HG03354 (cell line): ENCODE results near the gene ARHGAP1.

Experiments used
- ATAC-seq: cut with Tn5 transposase; IDR thresholded peaks from one replicate; pipeline ENCODE4 v1.9.1; 2021; ENCODE audit warnings: mild to moderate bottlenecking; ENCODE audit not compliant: unreplicated experiment, poor library complexity, severe bottlenecking

ARHGAP1 gene

GRCh38 chr11:46700241-46701077 lies at the start of gene ARHGAP1, which contains the start of gene ZNF408:
Gene ARHGAP1 (minus strand): TSS chr11:46700619. CDS start chr11:46696107, 4,512 bp downstream.
Gene ZNF408 (plus strand): TSS chr11:46701031. CDS start chr11:46701048, 17 bp downstream.
- ATAC-seq: peak; percentile 95

- no peak for ATAC-seq
Measured at GRCh38 chr11:46747150-46747549, 46.7 kb upstream of the ARHGAP1 start.

DNA sequence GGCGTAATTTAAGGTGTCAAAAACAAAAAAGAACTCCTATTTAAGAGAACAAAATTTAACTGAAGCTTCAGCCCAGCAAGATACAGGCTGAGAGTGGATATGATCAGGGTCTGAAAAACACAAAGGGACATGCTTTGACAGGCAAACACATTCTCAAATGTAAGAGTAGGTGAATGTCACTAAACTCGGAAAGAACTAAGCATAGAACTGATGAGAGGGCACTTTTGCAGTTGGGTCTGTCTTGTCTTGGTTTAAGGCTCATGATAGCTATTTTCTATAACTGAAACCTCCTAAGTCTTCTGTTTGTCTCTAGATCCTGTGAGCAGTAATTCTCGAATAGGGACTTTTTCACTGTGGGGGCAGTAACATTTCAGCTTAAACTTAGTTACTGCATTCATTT lies 45.6 kb upstream of the ARHGAP1 start:
- no peak for ATAC-seq

- ATAC-seq: no peak
Measured at GRCh38 chr11:46745328-46745727, 44.9 kb upstream of the ARHGAP1 start.

DNA sequence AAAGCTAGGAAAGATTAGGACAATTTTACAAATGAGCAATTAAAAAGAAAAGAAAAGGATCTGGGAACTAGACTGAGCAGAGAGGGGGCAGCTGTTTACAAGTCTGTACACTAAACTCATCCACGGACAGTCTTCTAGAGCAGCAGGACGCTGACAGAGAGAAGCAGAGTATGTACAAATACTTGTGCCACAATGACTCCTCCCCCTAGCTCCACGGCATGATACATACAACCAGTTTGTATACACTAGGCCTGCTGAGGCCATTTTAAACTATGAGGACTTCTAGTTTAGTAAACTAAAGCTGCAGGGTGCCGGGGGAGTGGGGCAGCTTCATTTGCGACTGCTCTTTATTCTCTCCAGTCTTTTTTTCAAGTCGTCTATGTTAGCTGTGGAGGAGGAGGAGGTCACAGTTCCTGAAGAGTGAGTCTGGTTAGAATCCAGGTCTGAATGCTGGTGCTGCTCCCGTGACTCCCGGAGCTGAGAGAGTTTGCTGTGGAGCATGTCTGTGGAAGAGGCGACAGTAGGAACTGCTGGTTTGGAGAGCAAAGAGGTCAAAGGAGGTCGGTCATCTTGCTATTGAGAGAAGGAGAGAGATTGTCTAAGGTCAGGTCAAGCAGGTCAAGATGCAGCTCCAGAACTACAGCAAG lies 43.4 kb upstream of the ARHGAP1 start:
- ATAC-seq: no peak

- no peak for ATAC-seq
Measured at GRCh38 chr11:46743043-46743442, 42.6 kb upstream of the ARHGAP1 start.

- ATAC-seq: no peak
Measured at GRCh38 chr11:46741600-46742484, 41.4 kb upstream of the ARHGAP1 start.

DNA sequence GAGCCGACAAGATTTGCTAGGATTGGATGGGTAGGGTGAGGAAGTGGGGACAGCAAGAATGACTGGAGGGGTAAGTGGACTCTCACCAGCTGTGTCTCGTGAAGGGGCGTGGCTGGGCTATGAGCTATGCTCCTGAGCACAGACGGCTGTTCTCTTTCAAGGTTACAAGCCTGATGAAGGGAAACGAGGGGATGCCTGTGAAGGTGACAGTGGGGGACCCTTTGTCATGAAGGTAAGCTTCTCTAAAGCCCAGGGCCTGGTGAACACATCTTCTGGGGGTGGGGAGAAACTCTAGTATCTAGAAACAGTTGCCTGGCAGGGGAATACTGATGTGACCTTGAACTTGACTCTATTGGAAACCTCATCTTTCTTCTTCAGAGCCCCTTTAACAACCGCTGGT lies 38.5 kb upstream of the ARHGAP1 start:
- ATAC-seq: no peak

GRCh38 chr11:46737699-46738098 lies 37.3 kb upstream of the ARHGAP1 start:
- no peak for ATAC-seq

DNA sequence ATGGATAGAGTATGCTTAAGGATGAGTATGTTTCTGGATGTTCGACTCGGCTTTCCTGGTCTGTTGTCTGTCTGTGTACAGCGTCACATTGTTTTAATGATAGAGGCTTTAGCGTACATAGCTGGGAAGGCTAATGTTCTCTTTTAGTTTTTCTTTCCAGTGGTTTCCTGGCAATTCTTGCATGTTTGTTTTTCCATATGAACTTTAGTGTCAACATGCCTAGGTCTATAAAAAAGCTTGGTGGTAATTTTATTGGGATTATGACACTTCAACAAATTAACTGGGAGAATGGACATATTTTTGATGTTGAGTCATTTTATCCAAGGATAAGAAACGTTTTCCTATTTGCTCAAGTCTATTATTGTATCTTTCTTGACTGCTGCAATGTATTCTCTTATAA lies 36.2 kb upstream of the ARHGAP1 start:
- no peak for ATAC-seq

DNA sequence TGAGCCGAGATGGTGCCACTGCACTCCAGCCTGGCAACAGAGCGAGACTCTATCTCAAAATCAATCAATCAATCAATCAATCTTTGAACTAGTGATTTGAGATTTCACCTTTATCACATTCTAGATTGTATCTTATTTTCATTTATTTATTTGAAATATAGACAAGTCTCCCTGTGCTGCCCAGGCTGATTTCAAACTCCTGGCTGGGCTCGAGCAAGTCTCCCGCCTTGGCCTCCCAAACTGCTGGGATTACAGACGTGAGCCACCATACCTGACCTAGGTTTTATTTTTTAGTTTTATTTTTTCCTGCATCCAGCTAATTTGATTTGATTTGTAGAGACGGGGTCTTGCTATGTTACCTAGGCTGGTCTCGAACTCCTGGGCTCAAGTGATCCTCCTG lies 35.7 kb upstream of the ARHGAP1 start:
- ATAC-seq: no peak

GRCh38 chr11:46733234-46733633 lies 32.8 kb upstream of the ARHGAP1 start:
- ATAC-seq: no peak

- ATAC-seq: no peak
Measured at GRCh38 chr11:46731545-46731944, 31.1 kb upstream of the ARHGAP1 start.

- no peak for ATAC-seq
Measured at GRCh38 chr11:46729110-46730027, 28.9 kb upstream of the ARHGAP1 start.

DNA sequence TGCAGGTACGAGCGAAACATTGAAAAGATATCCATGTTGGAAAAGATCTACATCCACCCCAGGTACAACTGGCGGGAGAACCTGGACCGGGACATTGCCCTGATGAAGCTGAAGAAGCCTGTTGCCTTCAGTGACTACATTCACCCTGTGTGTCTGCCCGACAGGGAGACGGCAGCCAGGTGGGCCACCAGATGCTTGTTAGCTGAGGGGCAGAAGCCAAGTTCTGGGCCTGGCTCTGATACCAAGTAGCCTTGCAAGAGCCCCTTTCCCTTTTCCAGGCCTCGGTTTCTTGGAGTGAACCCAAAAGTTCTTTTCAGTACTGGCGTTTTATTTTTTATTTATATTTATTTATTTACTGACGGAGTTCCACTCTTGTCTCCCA lies 28.2 kb upstream of the ARHGAP1 start:
- no peak for ATAC-seq

DNA sequence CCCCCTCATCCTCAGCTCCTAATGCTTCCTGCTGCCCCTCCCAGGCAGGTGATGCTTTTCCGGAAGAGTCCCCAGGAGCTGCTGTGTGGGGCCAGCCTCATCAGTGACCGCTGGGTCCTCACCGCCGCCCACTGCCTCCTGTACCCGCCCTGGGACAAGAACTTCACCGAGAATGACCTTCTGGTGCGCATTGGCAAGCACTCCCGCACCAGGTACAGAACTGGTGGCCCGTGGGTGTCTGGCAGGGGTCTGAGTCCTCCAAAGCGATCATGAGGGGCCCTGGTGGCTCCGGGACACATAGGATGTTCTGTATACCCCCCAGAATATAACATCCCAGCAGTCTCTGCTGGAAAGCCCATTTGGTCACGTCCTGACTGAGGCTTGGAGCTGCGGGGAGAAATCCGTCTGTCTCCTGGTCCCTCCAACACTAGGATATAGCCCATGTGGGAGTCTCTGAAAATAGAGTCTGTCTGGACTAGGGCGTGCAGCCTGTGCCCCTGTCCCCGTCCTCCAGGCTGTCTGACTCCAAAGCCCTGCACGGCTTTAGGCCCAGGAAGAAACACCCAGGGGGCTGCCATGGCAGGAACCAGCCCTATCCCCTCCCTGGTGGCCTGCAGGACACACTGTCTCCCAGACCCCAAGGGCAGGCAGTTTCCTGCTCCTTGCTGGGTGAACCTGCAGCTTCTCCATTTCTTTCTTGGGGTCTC lies 27.7 kb upstream of the ARHGAP1 start:
- no peak for ATAC-seq

- no peak for ATAC-seq
Measured at GRCh38 chr11:46726206-46726862, 25.9 kb upstream of the ARHGAP1 start.
